SK-N-SH (cell line): Measurements from ENCODE around the gene COX7B2. TPM values are rescaled to one million over a fixed set of nuclear protein-coding genes. Genes with fewer than 3 reads are reported as not detected.

Experiments
- CTCF ChIA-PET: fragments of 300-600, 350-600 bp; formaldehyde crosslinking; extraction: SDS; loops from one replicate; lab custom pipeline; 2021; lab: Yijun Ruan, JAX
- POLR2A ChIA-PET: fragments of 350-600 bp; sonication (Branson Sonifier 250); formaldehyde crosslinking; extraction: SDS; loops from one replicate; lab custom pipeline; 2020; ENCODE audit warnings: antibody characterized with exemption, inconsistent platforms; lab: Yijun Ruan, JAX
- DNase-seq: peaks from one replicate; pipeline ENCODE4 v3.0.0; 2012
- H2AFZ ChIP-seq: fragments of 200-600 bp; sonication (generic); 2 replicates; pipeline ENCODE4 v1.8.1; 2016; ENCODE audit warnings: antibody characterized with exemption, mild to moderate bottlenecking, low read depth
- H3F3A ChIP-seq: fragments of 200-600 bp; sonication (generic); replicated peaks from 2 replicates; pipeline ENCODE3; 2016; ENCODE audit warnings: antibody characterized with exemption, mild to moderate bottlenecking; ENCODE audit not compliant: insufficient read depth
- H3K27ac ChIP-seq, 2 experiments: fragments of 200-500 bp in 1 of 2; fragments of 200-600 bp in 1 of 2; sonication (Bioruptor generic) in 1 of 2; sonication (generic), shearing (Covaris generic) in 1 of 2; 2 replicates each; pipeline versions ENCODE4 v1.5.1 to v1.6.1; 2014 to 2016; ENCODE audit warnings: low read depth in 2 of 2, inconsistent platforms in 1 of 2, low read length in 1 of 2, mild to moderate bottlenecking in 1 of 2, mixed read lengths in 1 of 2
- H3K27me3 ChIP-seq: fragments of 200-600 bp; sonication (generic), shearing (Covaris generic); 2 replicates; pipeline ENCODE4 v1.6.1; 2016; ENCODE audit warnings: mixed run types; ENCODE audit not compliant: insufficient read depth
- H3K36me3 ChIP-seq, 2 experiments: fragments of 200-500 bp in 1 of 2; fragments of 200-600 bp in 1 of 2; sonication (Bioruptor generic) in 1 of 2; sonication (generic) in 1 of 2; replicated peaks in 1 of 2; 2 replicates each; pipeline versions ENCODE3 to v1.5.1; 2014 to 2016; ENCODE audit warnings: low read length in 1 of 2, mild to moderate bottlenecking in 1 of 2; ENCODE audit not compliant: insufficient read depth in 2 of 2, control insufficient read depth in 1 of 2
- H3K4me1 ChIP-seq, 2 experiments: fragments of 200-500 bp in 1 of 2; fragments of 200-600 bp in 1 of 2; sonication (Bioruptor generic) in 1 of 2; sonication (generic), shearing (Covaris generic) in 1 of 2; 2 replicates each; pipeline versions ENCODE4 v1.5.1 to v1.6.1; 2014 to 2016; ENCODE audit warnings: low read depth in 1 of 2, low read length in 1 of 2, mixed run types in 1 of 2; ENCODE audit not compliant: insufficient read depth in 2 of 2, control insufficient read depth in 1 of 2
- H3K4me2 ChIP-seq: fragments of 200-600 bp; sonication (generic), shearing (Covaris generic); 2 replicates; pipeline ENCODE4 v1.6.1; 2017; ENCODE audit warnings: mixed run types
- H3K4me3 ChIP-seq, 2 experiments: fragments of 200-500 bp in 1 of 2; fragments of 200-600 bp in 1 of 2; sonication (Bioruptor generic) in 1 of 2; sonication (generic), shearing (Covaris generic) in 1 of 2; 2 replicates each; pipeline versions ENCODE4 v1.5.1 to v1.8.1; 2014 to 2016; ENCODE audit warnings: low read depth in 2 of 2, inconsistent platforms in 1 of 2, low read length in 1 of 2, mild to moderate bottlenecking in 1 of 2, mixed read lengths in 1 of 2, moderate library complexity in 1 of 2
- H3K79me2 ChIP-seq: fragments of 200-600 bp; sonication (generic); 2 replicates; pipeline ENCODE4 v1.8.1; 2017; ENCODE audit warnings: mild to moderate bottlenecking; ENCODE audit not compliant: insufficient read depth
- H3K9ac ChIP-seq: fragments of 200-600 bp; sonication (generic); 2 replicates; pipeline ENCODE4 v1.6.1; 2017; ENCODE audit warnings: mixed run types
- H3K9me2 ChIP-seq: fragments of 200-600 bp; sonication (generic); 2 replicates; pipeline ENCODE4 v1.6.1; 2017; ENCODE audit warnings: mixed run types
- H3K9me3 ChIP-seq: fragments of 200-600 bp; sonication (generic); 2 replicates; pipeline ENCODE4 v1.6.1; 2017; ENCODE audit warnings: mixed run types, mild to moderate bottlenecking, moderate library complexity
- H4K20me1 ChIP-seq: fragments of 200-600 bp; sonication (generic); 2 replicates; pipeline ENCODE4 v1.6.1; 2017; ENCODE audit warnings: mild to moderate bottlenecking, mixed run types; ENCODE audit not compliant: insufficient read depth
- CHD2 ChIP-seq: fragments of 150-350 bp; IDR thresholded peaks from 2 replicates; pipeline ENCODE4 v1.6.1; 2018; ENCODE audit warnings: low read length; ENCODE audit not compliant: partially characterized antibody
- EZH2phosphoT487 ChIP-seq: fragments of 200-600 bp; sonication (generic); IDR thresholded peaks from 2 replicates; pipeline ENCODE4 v1.6.1; 2017; ENCODE audit warnings: low read depth, mixed run types, mild to moderate bottlenecking, antibody characterized with exemption, moderate library complexity, borderline replicate concordance
- FOSL2 ChIP-seq: IDR thresholded peaks from 2 replicates; pipeline ENCODE4 v1.4.0; 2012; ENCODE audit warnings: low read depth, mild to moderate bottlenecking, moderate library complexity, borderline replicate concordance
- FOXJ3 ChIP-seq: sonication (generic); formaldehyde crosslinking; IDR thresholded peaks from 2 replicates; pipeline ENCODE4 v1.5.1; 2020; ENCODE audit warnings: mild to moderate bottlenecking, missing genetic modification reagents
- GABPA ChIP-seq: IDR thresholded peaks from 2 replicates; pipeline ENCODE4 v1.4.0; 2012; ENCODE audit warnings: low read depth, mild to moderate bottlenecking
- GATA2 ChIP-seq: sonication (generic); formaldehyde crosslinking; IDR thresholded peaks from 2 replicates; pipeline ENCODE4 v1.5.0; 2020; ENCODE audit warnings: mild to moderate bottlenecking, missing genetic modification reagents
- JUND ChIP-seq: IDR thresholded peaks from 2 replicates; pipeline ENCODE4 v1.4.0; 2012
- MEF2A ChIP-seq: IDR thresholded peaks from 2 replicates; pipeline ENCODE4 v1.4.0; 2012; ENCODE audit warnings: low read depth, borderline replicate concordance
- MXI1 ChIP-seq: IDR thresholded peaks from 2 replicates; pipeline ENCODE4 v1.6.1; 2012; ENCODE audit warnings: mild to moderate bottlenecking, low read depth, low read length, improper control_type of control experiment
- PBX3 ChIP-seq: IDR thresholded peaks from 2 replicates; pipeline ENCODE4; 2012
- POLR2AphosphoS5 ChIP-seq: IDR thresholded peaks from 2 replicates; pipeline ENCODE4 v1.6.1; 2012; ENCODE audit warnings: low read depth, low read length
- RAD21 ChIP-seq: IDR thresholded peaks from 2 replicates; pipeline ENCODE4 v1.6.1; 2012; ENCODE audit warnings: mild to moderate bottlenecking, low read length
- RCOR1 ChIP-seq: fragments of 150-350 bp; IDR thresholded peaks from 2 replicates; pipeline ENCODE4 v1.6.1; 2017; ENCODE audit warnings: antibody characterized with exemption, low read length
- RFX5 ChIP-seq: IDR thresholded peaks from 2 replicates; pipeline ENCODE4 v1.6.1; 2012; ENCODE audit warnings: mild to moderate bottlenecking, improper control_type of control experiment, low read length
- RXRA ChIP-seq: IDR thresholded peaks from 2 replicates; pipeline ENCODE4 v1.4.0; 2012; ENCODE audit warnings: low read depth, mild to moderate bottlenecking, borderline replicate concordance
- SIN3A ChIP-seq: IDR thresholded peaks from 2 replicates; pipeline ENCODE4 v1.6.1; 2012; ENCODE audit warnings: low read depth, mild to moderate bottlenecking, low read length, moderate library complexity, borderline replicate concordance
- TAF1 ChIP-seq: IDR thresholded peaks from 2 replicates; pipeline ENCODE4 v1.6.1; 2012; ENCODE audit warnings: low read depth, mild to moderate bottlenecking, low read length, moderate library complexity, borderline replicate concordance
- USF2 ChIP-seq: fragments of 150-350 bp; IDR thresholded peaks from 2 replicates; pipeline ENCODE4 v1.6.1; 2017; ENCODE audit warnings: antibody characterized with exemption, low read length, low read depth, borderline replicate concordance
- YY1 ChIP-seq: IDR thresholded peaks from 2 replicates; pipeline ENCODE4 v1.4.0; 2012; ENCODE audit warnings: low read depth, mild to moderate bottlenecking
- WGBS: methylation state at CpG from one replicate; pipeline ENCODE4 v1.1.6; 2017; ENCODE audit warnings: low lambda C conversion rate; 5-methylcytosine and 5-hydroxymethylcytosine counted together
- polyA plus RNA-seq, 3 experiments: library from polyadenylated mRNA; depleted of rRNA; stranded (reverse); fragments of >200 nt; gene quantifications; 2 replicates each; pipeline ENCODE4 v1.2.3, GENCODE V29; 2012
- TF ChIP-seq, protein P1 (sequence below): IDR thresholded peaks from 2 replicates; pipeline ENCODE4 v1.4.0; 2012; ENCODE audit warnings: low read depth

The COX7B2 gene, protein sequence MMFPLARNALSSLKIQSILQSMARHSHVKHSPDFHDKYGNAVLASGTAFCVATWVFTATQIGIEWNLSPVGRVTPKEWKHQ
- polyA plus RNA-seq (2012; rRNA removed): not detected in 2 replicates
- not detected in 2 replicates for polyA plus RNA-seq (2012; cell fraction: cytosol; rRNA removed)
- polyA plus RNA-seq (2012; cell fraction: nucleus; rRNA removed): not detected in 2 replicates

GRCh38 chr4:46909078-46909477 lies at the start of gene COX7B2:
TSS of gene COX7B2 (minus strand) at chr4:46909245. CDS start at chr4:46735192, 174,053 bp downstream.
- no peaks in the 10 kb centered on the region for H3K27me3 ChIP-seq
- H3K4me2 ChIP-seq: no peak within 1 kb of the TSS
- no peaks in the 10 kb centered on the region for H4K20me1 ChIP-seq
- no peaks in the 10 kb centered on the region for H3F3A ChIP-seq
- ChIA-PET POLR2A (no interaction called here), CTCF (no interaction called here)
- no peaks in the 10 kb centered on the region for H3K36me3 ChIP-seq
- no peak within 1 kb of the TSS for H3K4me3 ChIP-seq
- no peaks in the 10 kb centered on the region for H3K4me1 ChIP-seq
- no peaks in the 10 kb centered on the region for H3K79me2 ChIP-seq
- no peak for TF ChIP-seq SIN3A
- TF ChIP-seq USF2: no peak
- TF ChIP-seq JUND: no peak
- no peak for TF ChIP-seq RFX5
- TF ChIP-seq FOSL2: no peak
- no peak for TF ChIP-seq POLR2AphosphoS5
- no peak for TF ChIP-seq MXI1
- no peak for TF ChIP-seq MEF2A
- no peaks in the 10 kb centered on the region for H3K9me3 ChIP-seq
- WGBS: 62% methylated on average over 12 of the region's 12 CpGs
- H2AFZ ChIP-seq: no peak within 1 kb of the TSS
- H3K9ac ChIP-seq: no peak within 1 kb of the TSS
- H3K27ac ChIP-seq: no peak within 1 kb of the TSS
- no peak for DNase-seq
- no peaks in the 10 kb centered on the region for H3K9me2 ChIP-seq

DNA sequence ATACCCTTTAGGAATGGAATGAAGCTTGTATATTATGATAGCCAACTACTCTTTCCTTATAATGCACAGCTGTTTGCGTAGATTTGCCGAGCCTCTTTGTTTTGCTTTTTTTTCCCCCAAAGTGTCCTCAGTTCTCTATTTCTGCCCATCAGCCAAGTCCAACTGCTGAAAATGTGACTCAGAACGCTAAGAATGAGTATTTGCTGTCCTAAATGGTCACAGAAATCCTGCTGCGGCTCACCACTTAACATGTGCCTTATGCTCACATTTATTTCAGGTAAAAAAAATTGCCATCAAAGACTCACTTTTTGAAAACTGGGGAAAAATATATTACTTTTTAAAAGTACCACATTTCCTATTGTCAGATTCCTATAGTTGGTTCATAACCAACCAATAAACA lies 47.4 kb upstream of the COX7B2 start:
- H3K9me3 ChIP-seq: no peaks in the 10 kb centered on the region
- H3F3A ChIP-seq: no peaks in the 10 kb centered on the region
- TF ChIP-seq RXRA: no peak
- TF ChIP-seq RCOR1: no peak
- H3K27ac ChIP-seq: no peak overlapping the region
- POLR2A ChIA-PET: no interaction called here
- no peaks in the 10 kb centered on the region for H4K20me1 ChIP-seq
- no peaks in the 10 kb centered on the region for H3K36me3 ChIP-seq
- no peaks in the 10 kb centered on the region; the same call in 1 of the 2 replicates for H3K27me3 ChIP-seq
- no peak overlapping the region for H3K4me2 ChIP-seq
- no peak overlapping the region for H3K4me3 ChIP-seq
- H2AFZ ChIP-seq: no peak overlapping the region
- no peak overlapping the region for H3K9ac ChIP-seq
- no peak for DNase-seq
- H3K4me1 ChIP-seq: no peaks in the 10 kb centered on the region
- H3K79me2 ChIP-seq: no peaks in the 10 kb centered on the region
- 50% methylated on average over 4 of the region's 4 CpGs for WGBS
- CTCF ChIA-PET: interaction anchor here (1.1 kb wide), 1 partner anchor 10 kb away, joined by 3 read pairs; no protein-coding TSS in a partner anchor
- no peaks in the 10 kb centered on the region for H3K9me2 ChIP-seq

DNA sequence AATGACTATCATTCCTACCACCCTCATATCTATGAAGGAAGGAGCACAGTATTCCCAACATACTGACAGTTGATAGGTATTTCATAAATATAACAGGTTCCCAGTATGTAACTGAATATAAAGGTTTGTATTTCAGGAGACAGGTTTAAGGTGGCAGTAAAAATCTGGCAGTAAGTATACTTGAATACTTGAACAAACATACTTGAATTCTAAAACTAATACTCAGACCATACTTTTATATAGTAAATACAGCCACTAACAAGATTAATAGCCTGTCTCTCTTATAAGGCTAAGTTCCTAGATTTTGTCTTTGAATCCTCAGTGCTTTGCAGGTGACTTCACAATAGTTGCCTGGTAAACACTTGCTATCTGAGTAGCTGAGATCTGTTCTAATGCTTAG lies 46.6 kb upstream of the COX7B2 start:
- Histone ChIP-seq H2AFZ (no peak overlapping the region), H3K4me3 (no peak overlapping the region), H3K4me1 (no peaks in the 10 kb centered on the region), H3K9ac (no peak overlapping the region), H3K4me2 (no peak overlapping the region), H3K36me3 (no peaks in the 10 kb centered on the region), H4K20me1 (no peaks in the 10 kb centered on the region), H3K9me2 (no peaks in the 10 kb centered on the region), H3K79me2 (no peaks in the 10 kb centered on the region), H3K27ac (no peak overlapping the region), H3K27me3 (no peaks in the 10 kb centered on the region), H3K9me3 (no peaks in the 10 kb centered on the region), H3F3A (no peaks in the 10 kb centered on the region)
- DNase-seq: no peak
- CTCF ChIA-PET: no interaction called here
- POLR2A ChIA-PET: no interaction called here
- no peak for TF ChIP-seq RAD21
- no peak for TF ChIP-seq USF2
- no peak for TF ChIP-seq TAF1
- TF ChIP-seq CHD2: no peak
- no peak for TF ChIP-seq YY1
- TF ChIP-seq RCOR1: no peak
- TF ChIP-seq GABPA: no peak
- no peak for TF ChIP-seq GATA2 (CRISPR knock-in tag)
- TF ChIP-seq EZH2phosphoT487: no peak
- TF ChIP-seq, protein P1, sequence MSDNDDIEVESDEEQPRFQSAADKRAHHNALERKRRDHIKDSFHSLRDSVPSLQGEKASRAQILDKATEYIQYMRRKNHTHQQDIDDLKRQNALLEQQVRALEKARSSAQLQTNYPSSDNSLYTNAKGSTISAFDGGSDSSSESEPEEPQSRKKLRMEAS: no peak
- no peak for TF ChIP-seq PBX3
- TF ChIP-seq FOXJ3: no peak
